Neural cell (in vitro differentiated cells): ENCODE data around the gene SPDEF.

Source experiments
- MXI1 ChIP-seq: fragments of 450-650 bp; conservative IDR thresholded peaks from 2 replicates; pipeline ENCODE4 v1.6.1; 2014; ENCODE audit warnings: antibody characterized with exemption, mild to moderate bottlenecking; ENCODE audit not compliant: poor library complexity, severe bottlenecking
- POLR2AphosphoS5 ChIP-seq: IDR thresholded peaks from 2 replicates; pipeline ENCODE4 v1.6.1; 2012
- TF ChIP-seq, protein P1 (sequence below): fragments of 450-650 bp; IDR thresholded peaks from 2 replicates; pipeline ENCODE4 v1.5.1; 2014; ENCODE audit warnings: antibody characterized with exemption, mild to moderate bottlenecking, moderate library complexity; ENCODE audit not compliant: poor library complexity, severe bottlenecking

DNA sequence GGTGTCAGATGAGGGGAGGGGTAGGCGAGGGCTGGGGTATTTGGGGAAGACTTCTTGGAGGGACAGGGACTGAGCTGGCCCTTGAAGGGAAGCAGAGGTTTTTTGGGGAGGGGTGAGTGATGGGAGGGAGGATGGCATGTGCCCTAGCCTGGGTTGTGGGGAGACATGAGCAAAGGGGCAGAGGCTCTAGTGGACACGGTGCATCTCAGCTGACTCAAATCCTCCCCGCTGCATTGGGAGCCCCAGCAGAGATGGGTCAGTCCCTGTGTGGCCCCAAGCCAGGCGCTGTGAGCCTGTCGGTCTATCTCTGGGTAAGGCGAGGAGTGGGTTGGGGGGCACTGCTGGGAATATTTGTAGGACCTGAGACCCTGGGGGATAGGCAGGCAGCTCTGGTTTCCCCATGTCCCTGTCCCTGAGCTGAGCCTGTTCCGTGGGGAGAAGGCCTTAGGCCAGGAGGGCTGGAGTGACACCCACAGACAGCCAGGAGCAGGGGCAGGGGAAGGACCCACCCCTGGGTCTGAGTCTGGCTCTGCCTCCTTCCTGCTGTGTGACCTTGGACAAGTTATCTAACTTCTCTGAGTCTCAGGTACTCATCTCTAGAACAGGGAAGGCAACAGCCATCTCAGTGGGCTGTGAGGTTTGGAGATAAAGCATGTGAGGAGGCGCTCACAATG, 36.0 kb downstream of the SPDEF start:
- TF ChIP-seq POLR2AphosphoS5: no peak
- TF ChIP-seq, protein P1, sequence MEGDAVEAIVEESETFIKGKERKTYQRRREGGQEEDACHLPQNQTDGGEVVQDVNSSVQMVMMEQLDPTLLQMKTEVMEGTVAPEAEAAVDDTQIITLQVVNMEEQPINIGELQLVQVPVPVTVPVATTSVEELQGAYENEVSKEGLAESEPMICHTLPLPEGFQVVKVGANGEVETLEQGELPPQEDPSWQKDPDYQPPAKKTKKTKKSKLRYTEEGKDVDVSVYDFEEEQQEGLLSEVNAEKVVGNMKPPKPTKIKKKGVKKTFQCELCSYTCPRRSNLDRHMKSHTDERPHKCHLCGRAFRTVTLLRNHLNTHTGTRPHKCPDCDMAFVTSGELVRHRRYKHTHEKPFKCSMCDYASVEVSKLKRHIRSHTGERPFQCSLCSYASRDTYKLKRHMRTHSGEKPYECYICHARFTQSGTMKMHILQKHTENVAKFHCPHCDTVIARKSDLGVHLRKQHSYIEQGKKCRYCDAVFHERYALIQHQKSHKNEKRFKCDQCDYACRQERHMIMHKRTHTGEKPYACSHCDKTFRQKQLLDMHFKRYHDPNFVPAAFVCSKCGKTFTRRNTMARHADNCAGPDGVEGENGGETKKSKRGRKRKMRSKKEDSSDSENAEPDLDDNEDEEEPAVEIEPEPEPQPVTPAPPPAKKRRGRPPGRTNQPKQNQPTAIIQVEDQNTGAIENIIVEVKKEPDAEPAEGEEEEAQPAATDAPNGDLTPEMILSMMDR: no peak
- TF ChIP-seq MXI1: no peak
